Panc1 (cell line): ENCODE measurements around the gene ARHGEF7.

Source experiments
- TCF7L2 ChIP-seq: IDR thresholded peaks from 2 replicates; pipeline ENCODE4 v1.6.1; 2011; ENCODE audit warnings: mild to moderate bottlenecking, low read depth, low read length, inconsistent platforms
- TF ChIP-seq, protein P1 (sequence below): fragments of 450-650 bp; IDR thresholded peaks from 2 replicates; pipeline ENCODE4 v1.5.1; 2017; ENCODE audit warnings: mild to moderate bottlenecking

DNA sequence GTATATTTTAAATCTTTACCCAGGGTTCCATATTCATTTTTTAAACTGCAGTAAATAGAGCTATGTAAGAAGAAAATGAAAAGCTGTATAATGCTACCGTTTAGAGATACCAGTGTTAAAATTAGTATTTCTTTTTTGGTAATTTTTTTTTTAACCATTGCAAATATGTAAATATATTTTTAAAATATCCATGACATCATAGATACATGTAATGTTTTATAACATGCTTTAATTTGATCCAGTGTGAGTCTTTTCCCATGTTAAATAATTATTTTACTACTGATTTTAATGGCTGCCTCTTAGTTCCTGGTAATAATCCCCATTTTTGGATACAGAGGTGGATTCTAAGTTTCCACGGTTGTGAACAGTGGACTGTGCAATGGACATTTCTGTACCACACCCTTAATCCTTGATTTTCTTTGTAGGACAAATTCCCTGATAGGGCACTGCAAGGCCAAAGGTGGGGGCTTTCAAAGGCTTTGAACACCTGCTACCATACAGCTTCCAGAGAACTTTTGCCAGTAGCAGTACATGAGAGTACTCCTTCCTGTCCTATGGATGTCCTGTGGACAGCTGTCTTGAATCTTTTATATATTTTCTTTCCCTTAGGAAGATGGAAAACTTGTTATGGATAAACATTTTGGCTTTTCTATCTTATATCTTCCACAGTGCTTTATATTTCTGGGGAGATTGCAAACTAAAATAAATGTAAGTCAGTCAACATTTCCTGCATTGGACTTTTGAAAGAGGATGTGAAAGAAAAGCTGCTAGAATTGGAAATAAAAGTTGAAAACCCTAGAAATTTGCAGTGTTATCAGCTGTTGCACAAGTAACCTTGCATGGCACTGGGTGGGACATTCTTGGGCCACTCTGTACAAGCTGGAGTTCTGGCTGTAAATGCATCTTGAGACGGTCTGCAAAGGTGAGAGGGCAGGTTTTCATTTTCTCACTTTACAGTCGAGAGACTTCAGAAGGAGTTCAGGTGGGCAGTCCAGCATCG, 46.8 kb downstream of the ARHGEF7 start:
- TF ChIP-seq, protein P1, sequence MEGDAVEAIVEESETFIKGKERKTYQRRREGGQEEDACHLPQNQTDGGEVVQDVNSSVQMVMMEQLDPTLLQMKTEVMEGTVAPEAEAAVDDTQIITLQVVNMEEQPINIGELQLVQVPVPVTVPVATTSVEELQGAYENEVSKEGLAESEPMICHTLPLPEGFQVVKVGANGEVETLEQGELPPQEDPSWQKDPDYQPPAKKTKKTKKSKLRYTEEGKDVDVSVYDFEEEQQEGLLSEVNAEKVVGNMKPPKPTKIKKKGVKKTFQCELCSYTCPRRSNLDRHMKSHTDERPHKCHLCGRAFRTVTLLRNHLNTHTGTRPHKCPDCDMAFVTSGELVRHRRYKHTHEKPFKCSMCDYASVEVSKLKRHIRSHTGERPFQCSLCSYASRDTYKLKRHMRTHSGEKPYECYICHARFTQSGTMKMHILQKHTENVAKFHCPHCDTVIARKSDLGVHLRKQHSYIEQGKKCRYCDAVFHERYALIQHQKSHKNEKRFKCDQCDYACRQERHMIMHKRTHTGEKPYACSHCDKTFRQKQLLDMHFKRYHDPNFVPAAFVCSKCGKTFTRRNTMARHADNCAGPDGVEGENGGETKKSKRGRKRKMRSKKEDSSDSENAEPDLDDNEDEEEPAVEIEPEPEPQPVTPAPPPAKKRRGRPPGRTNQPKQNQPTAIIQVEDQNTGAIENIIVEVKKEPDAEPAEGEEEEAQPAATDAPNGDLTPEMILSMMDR, result no peak
- TF ChIP-seq TCF7L2, result no peak
